Fibroblast of skin of back (primary cell): ENCODE results near the gene DEDD2.

Experiments used
- DNase-seq: peaks from one replicate; pipeline ENCODE4 v3.0.0-alpha.2; 2013

DEDD2 gene

GRCh38 chr19:42226886-42227285 lies 9.4 kb upstream of the DEDD2 start:
- DNase-seq = no peak

DNA sequence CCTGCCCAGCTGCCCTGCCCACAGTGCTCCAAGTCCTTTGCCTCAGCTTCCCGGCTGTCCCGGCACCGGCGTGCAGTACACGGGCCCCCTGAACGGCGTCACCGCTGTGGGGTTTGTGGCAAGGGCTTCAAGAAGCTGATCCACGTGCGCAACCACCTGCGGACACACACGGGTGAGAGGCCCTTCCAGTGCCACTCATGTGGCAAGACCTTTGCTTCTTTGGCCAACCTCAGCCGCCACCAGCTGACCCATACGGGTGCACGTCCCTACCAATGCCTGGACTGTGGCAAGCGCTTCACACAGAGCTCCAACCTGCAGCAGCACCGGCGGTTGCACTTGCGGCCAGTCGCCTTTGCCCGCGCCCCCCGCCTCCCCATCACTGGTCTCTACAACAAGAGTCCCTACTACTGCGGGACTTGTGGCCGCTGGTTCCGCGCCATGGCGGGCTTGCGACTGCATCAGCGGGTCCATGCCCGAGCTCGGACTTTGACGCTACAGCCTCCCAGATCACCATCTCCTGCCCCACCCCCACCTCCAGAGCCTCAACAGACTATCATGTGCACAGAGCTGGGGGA lies 8.3 kb upstream of the DEDD2 start:
- DNase-seq = no peak

GRCh38 chr19:42224940-42225717 lies 7.7 kb upstream of the DEDD2 start:
- DNase-seq = no peak

- DNase-seq = no peak
Observed at GRCh38 chr19:42220751-42221097, 3.2 kb upstream of the DEDD2 start.

DNA sequence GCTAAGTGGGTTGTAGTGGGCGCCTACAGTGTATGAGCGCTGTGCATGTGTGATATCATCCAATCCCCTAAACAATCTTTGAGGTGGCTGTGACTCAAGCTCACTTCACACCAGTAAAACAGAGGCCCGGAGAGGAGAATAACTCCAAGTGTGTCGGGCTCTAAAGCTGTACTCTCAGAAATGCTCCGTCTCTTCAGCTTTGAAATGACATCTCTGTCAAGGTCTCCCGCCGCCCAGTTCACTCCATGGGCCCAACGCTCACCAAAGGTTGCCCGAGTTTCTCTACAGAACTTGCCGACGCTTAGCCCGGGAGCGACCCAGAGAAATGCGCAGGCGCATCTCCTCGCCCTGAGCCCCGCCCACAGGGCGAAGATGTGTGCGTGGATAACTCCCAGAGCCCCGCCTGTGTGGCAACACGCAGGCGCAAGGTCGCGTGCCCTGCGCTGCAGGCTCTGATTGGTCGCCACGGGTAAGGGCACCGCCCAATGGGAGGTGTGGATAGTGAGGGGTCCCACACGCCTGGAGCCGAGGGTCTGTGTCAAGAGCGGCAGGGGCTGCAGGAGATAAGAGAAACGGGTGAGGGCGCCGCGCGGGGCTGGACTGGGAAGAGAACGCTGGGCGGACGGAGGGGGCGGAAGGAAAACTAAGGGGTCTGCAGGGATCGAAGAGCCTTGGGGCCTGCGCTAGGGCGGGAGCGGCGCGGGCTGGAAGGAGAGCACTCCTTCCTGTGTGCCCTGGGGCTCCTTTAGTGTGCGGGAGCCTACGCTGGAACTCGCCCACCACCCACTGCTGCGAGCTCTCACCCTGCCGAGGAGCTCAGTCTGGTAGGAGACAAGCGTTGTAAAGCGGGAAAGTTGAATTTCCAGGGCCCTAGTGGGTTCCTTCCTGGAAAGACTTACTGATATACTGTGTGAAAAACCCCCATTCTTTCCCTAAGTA lies 2.6 kb upstream of the DEDD2 start, which contains the start of gene ZNF526:
Gene ZNF526 (plus strand): TSS at position 501 of the 939 bp plus-strand sequence. CDS start 4,092 bp downstream, outside the sequence.
- DNase-seq = peak; percentile 97

DNA sequence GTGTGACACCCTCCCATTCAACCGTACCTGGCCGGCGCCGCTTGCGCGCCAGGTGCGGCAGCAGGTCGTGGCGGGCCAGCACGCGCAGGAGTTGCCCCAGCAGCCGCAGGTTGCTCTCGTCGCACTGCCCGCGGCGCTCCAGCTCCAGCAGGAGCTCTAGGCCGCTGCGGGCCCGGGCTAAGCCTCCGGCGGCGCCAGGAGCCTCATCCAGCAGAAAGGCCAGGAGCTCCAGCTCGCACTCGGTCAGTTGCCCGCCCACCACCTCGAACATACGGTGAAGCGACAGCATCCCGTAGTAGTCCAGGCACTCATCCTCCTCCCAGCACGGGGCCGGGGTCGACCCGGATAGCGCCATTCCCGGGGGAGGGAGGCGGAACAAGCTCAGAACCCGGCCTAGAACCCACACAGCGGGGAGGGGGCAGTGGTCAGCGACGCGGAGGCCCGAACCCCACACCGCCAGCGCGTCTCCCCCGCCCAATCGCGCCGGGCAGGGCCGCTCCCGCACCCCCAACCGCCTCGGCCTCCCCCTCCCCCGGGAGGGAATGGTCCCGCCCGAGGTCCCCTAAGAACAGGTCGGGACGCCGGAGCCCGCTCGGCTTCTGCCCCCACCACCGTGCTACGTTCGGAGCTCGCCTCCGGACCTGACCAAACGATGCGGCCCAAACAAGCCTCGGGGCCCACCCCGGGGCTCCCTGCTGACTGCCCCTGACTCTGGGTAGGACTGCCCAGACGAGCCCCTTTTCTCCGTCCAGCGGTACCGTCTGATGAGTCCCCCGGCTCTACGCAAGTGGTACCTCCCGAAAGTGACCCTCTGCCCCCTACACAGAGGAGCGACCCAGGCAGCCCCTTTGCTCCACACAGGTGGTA lies 591 bp downstream of the DEDD2 start:
- peak; percentile 28 for DNase-seq

GRCh38 chr19:42214810-42215485 lies 2.5 kb downstream of the DEDD2 start:
- DNase-seq = no peak

GRCh38 chr19:42212886-42213285 lies 4.6 kb downstream of the DEDD2 start:
- no peak for DNase-seq

GRCh38 chr19:42208612-42209011 lies 8.9 kb downstream of the DEDD2 start:
- DNase-seq = no peak

- peak; percentile 84 for DNase-seq
Observed at GRCh38 chr19:42207767-42208271, 9.7 kb downstream of the DEDD2 start.

DNA sequence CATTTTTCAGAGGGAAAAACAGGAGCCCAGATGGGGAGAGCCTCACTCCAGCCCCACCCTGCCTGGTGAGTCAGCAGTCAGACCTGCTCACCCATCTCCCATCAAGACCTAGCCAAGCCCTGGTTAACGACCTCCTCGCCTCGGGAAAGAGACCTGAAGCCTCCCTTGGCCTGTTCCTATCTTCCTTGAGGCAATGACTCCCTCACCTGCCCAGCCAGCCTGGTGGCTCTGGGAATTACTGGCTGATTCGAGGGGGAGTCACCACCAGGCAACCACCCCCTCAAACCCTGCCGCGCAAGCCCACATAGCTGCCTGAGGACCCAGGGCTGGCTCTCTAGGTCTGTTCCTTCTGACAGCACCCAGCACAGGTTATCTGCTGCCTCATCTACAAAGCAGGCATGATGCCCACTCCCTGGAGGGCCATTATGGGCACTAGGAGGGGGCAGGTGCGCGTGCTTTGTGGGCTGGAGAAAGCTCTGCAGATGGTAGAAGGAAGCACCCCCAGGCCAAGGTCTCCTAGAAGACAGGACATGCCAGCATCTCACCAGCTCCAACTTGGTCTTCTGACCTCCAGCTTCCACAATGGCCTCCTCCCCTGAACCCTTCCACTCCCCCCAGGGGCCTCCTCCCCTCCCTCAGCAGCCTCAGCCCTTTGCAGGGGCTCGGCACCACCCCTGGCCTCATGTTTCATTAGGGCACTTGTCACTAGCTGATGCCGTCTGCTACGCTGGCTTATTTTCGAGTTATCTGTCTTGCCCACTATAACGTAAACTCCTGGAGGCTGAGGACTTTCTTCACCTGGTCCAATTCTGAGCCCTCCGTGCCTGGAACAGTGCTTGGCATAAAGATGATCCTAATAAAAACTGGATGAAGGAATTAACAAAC lies 10.4 kb downstream of the DEDD2 start:
- DNase-seq = peak; percentile 48

- no peak for DNase-seq
Observed at GRCh38 chr19:42204664-42205063, 12.8 kb downstream of the DEDD2 start.

DNA sequence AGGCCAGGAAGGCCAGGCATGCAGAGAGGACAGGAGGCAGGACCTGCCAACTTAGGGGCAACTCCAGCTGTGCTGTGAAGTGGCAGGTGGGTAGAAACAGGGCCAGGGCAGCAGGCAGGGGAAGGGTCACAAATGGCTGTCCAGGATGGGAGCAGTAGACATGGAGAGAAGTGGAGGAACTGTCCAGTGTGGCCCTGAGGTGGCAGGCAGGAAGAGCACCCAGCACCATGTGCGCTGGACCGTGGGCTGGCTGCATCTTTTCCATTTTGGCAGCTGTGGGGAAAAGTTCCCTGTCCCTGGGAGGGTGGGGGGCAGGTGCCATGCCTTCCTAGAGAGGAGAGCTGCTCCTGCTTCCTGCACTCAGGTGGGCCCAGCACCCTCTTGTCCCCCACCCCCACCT lies 13.8 kb downstream of the DEDD2 start:
- DNase-seq = no peak

- DNase-seq = no peak
Observed at GRCh38 chr19:42202290-42202880, 15.1 kb downstream of the DEDD2 start.

DNA sequence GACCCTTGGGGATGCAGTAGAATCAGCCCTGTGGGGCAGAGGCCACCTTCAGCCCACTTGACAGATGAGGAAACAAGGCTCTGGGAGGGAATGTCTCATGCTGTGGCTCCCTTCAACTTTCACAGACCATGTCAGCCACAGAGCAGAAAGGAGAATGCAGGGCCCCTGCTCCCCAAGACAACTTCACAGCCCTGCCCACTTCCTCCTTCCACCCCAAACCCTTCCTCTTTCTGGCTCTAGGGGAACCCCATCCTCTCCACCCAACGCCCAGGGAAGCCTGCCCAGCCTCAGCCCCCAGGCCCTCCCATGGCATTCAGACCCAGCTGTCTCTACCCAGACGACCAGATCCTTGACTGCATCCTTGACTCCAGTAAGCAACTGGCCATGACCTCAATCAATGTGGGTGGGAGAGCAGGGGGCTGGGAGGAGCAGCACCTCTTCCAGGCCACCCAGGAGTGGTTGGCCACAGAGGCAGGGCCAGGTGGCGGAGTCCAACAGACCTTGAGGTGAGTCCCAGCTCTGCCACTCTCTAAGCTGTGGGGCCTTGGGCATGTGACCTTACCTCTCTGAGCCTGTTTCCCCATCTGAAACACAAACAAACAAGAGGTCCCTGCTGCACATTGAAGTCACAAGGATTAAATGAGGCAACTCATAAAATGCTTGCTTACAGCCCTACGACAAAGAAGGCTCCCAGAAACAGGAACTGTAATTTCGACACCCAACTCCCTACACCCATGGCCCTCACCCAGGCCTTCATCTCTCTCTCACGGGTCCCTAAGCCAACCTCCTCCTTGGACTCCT lies 15.8 kb downstream of the DEDD2 start:
- DNase-seq = no peak

DNA sequence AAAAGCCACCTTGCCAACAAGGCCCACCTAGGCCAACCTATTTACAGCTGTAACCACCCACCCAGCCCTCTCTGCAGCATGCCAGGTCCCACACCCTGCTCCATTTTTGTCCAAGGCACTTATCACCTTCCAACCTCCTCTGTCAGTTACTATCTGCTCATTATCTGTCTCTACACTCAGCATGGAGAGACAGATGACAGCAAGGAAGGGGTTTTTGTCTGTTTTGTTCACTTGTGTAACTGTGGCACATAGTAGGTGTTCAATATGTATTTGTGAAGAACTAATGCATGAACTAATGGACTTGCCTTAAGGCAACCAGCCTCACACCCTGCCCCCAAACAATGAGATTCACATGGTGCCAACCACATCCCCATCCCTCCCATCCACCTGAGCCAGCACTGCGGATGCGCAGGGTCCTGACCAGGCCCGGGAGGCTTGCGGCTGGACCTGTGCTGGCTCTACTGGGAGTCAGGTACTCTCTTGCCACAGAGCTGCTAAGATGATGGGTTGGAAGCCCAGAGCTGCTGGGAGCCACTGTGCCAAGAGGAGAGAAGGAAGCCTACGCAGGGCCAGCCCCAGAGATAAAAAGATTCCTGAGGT lies 17.3 kb downstream of the DEDD2 start:
- DNase-seq = no peak

DNA sequence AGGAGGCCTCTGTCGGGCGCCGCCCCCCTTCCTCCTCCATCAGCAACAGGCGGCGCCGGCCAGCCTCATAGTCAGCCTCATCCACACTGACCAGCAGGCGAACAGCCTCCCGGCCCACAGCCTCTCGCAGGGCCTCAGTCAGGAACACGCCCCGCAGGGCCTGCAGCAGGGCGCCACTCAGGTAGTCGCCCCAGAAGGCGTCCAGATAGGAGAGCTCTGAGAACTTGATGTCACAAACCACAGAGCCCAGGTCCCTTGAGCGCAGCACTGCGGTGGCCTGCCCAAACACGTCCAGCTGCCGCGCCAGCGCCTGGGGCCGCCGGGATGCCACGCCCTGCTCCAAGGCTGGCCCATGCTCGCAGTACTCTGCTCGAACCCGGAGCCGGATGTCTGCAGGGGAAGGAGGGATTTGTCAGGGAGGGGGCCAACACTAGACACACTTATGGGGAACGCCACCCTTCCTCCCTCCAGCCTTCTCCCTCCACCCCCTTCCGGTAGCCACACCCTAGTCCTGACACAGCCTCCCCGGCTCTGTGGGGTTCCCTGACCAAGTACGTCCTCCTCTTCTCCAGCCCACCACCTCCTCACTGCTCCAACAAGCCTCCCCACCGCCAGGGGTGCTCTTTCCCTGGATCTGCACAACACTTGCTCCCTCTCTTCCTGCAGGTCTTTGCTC lies 17.9 kb downstream of the DEDD2 start:
- no peak for DNase-seq
